GM12878 (cell line): ENCODE data around the gene HSF5. TPM values are rescaled to one million over a fixed set of nuclear protein-coding genes. Genes with fewer than 3 reads are reported as not detected.

ENCODE experiments used
- ATAC-seq: fragments of 200-7000 bp; cut with Tn5 transposase; 3 replicates; pipeline ENCODE4 v1.9.1; 2020; ENCODE audit warnings: mild to moderate bottlenecking, moderate library complexity
- BruUV-seq: library from RNA; stranded (reverse); fragments of 400-500 nt; replicated peaks from 2 replicates; lab custom pipeline; 2021; lab: Mats Ljungman, UMichigan
- CTCF ChIA-PET: fragments of 300-600 bp; sonication (Branson Sonifier 250); formaldehyde crosslinking; extraction: SDS; loops from one replicate; lab custom pipeline; 2021; ENCODE audit warnings: inconsistent platforms; lab: Yijun Ruan, JAX
- POLR2A ChIA-PET: fragments of 350-600 bp; formaldehyde crosslinking; extraction: SDS; loops from one replicate; lab custom pipeline; 2021; ENCODE audit warnings: inconsistent platforms; lab: Charles Lee
- RAD21 ChIA-PET: fragments of 300-600 bp; sonication (Branson Sonifier 250); formaldehyde crosslinking; loops from one replicate; lab custom pipeline; 2023; ENCODE audit warnings: antibody characterized with exemption; ENCODE audit not compliant: unreplicated experiment; lab: Charles Lee
- SMC1A ChIA-PET: fragments of 300-600 bp; sonication (Branson Sonifier 250); formaldehyde crosslinking; loops from one replicate; lab custom pipeline; 2023; ENCODE audit not compliant: unreplicated experiment, uncharacterized antibody; lab: Charles Lee
- DNase-seq: peaks from one replicate; pipeline ENCODE4 v3.0.0-alpha.2; 2011; ENCODE audit warnings: low read depth, low spot score
- FAIRE-seq: peaks from 3 replicates; lab custom pipeline; 2011; peaks lifted over from hg19 to GRCh38; lab: Jason Lieb, UNC
- H2AFZ ChIP-seq: 2 replicates; pipeline ENCODE4 v1.6.0; 2011; ENCODE audit warnings: low read depth, low read length, control low read depth; ENCODE audit not compliant: control insufficient read depth
- H3K27ac ChIP-seq: 2 replicates; pipeline ENCODE4 v1.5.1; 2011; ENCODE audit warnings: control low read depth; ENCODE audit not compliant: control insufficient read depth, insufficient read depth
- H3K27me3 ChIP-seq, 2 experiments: replicated peaks in 1 of 2; 2 replicates each; pipeline versions ENCODE4 v1.6.0 to v1.6.1; 2011; ENCODE audit warnings: low read length in 1 of 2; ENCODE audit not compliant: control insufficient read depth in 2 of 2, insufficient read depth in 2 of 2
- H3K36me3 ChIP-seq, 2 experiments: 2 replicates each; pipeline ENCODE4 v1.5.1; 2011; ENCODE audit warnings: low read length in 1 of 2; ENCODE audit not compliant: control insufficient read depth in 2 of 2, insufficient read depth in 2 of 2
- H3K4me1 ChIP-seq: 2 replicates; pipeline ENCODE4 v1.6.1; 2011; ENCODE audit warnings: mild to moderate bottlenecking, low read length, moderate library complexity, mixed read lengths; ENCODE audit not compliant: control insufficient read depth, insufficient read depth
- H3K4me2 ChIP-seq: 2 replicates; pipeline ENCODE4 v1.6.0; 2011; ENCODE audit warnings: control low read depth; ENCODE audit not compliant: control insufficient read depth, insufficient read depth
- H3K4me3 ChIP-seq: fragments of 200-600 bp; sonication (generic); 2 replicates; pipeline ENCODE4 v1.5.1; 2016
- H3K79me2 ChIP-seq: 2 replicates; pipeline ENCODE4 v1.6.0; 2011; ENCODE audit warnings: low read length; ENCODE audit not compliant: control insufficient read depth, insufficient read depth
- H3K9ac ChIP-seq: 2 replicates; pipeline ENCODE4 v1.8.0; 2011; ENCODE audit warnings: low read length, control low read depth, mixed read lengths; ENCODE audit not compliant: control insufficient read depth, insufficient read depth
- H3K9me3 ChIP-seq: replicated peaks from 3 replicates; pipeline ENCODE4 v1.5.1; 2011; ENCODE audit warnings: mild to moderate bottlenecking, low read length; ENCODE audit not compliant: control insufficient read depth, insufficient read depth
- H4K20me1 ChIP-seq: 2 replicates; pipeline ENCODE4 v1.6.0; 2011; ENCODE audit not compliant: control insufficient read depth, insufficient read depth
- ATF7 ChIP-seq: fragments of 450-650 bp; IDR thresholded peaks from 2 replicates; pipeline ENCODE4 v1.6.1; 2016; ENCODE audit warnings: low read depth, mild to moderate bottlenecking
- BHLHE40 ChIP-seq, 2 experiments: fragments of 450-650 bp in 1 of 2; IDR thresholded peaks; 2 replicates each; pipeline ENCODE4 v1.6.1; 2011 to 2017; ENCODE audit warnings: low read depth in 2 of 2, borderline replicate concordance in 1 of 2, improper control_type of control experiment in 1 of 2, low read length in 1 of 2, mild to moderate bottlenecking in 1 of 2
- CBX3 ChIP-seq: fragments of 200-600 bp; sonication (generic); IDR thresholded peaks from 2 replicates; pipeline ENCODE4 v1.6.1; 2016; ENCODE audit warnings: low read depth, borderline replicate concordance
- CREB1 ChIP-seq: IDR thresholded peaks from 2 replicates; pipeline ENCODE4 v1.6.1; 2012; ENCODE audit warnings: low read depth, mild to moderate bottlenecking, inconsistent platforms
- MEF2B ChIP-seq: fragments of 450-650 bp; IDR thresholded peaks from 2 replicates; pipeline ENCODE4 v1.6.1; 2018; ENCODE audit warnings: mild to moderate bottlenecking, moderate library complexity; ENCODE audit not compliant: partially characterized antibody, poor library complexity, severe bottlenecking
- MTA3 ChIP-seq: IDR thresholded peaks from 2 replicates; pipeline ENCODE4 v1.6.1; 2012; ENCODE audit warnings: low read length, inconsistent platforms, borderline replicate concordance
- WGBS: methylation state at CpG from one replicate; pipeline ENCODE4 v1.1.6; 2016; ENCODE audit warnings: low lambda C conversion rate; ENCODE audit not compliant: insufficient replicate concordance, insufficient coverage; ENCODE audit errors: missing lambda C conversion rate; 5-methylcytosine and 5-hydroxymethylcytosine counted together
- in situ Hi-C: fragments of 300-500 bp; cut with MboI; formaldehyde crosslinking; loops from 9 replicates; pipeline ENCODE4 v1.14.3; 2018; ENCODE audit warnings: mixed read lengths
- intact Hi-C: fragments of 100-400 bp; cut with micrococcal nuclease; formaldehyde crosslinking; loops from one replicate; pipeline ENCODE4 v1.14.2; 2022; ENCODE audit not compliant: unreplicated experiment
- polyA plus RNA-seq, 11 experiments: library from polyadenylated mRNA; depleted of rRNA in 4 of 11; unstranded in 6 of 11; stranded (reverse) in 5 of 11; fragments of >200 nt; fragmentation: Nextera tagmentation in 4 of 11; fragmentation: Illumina TruSeq in 1 of 11; extraction: Ambion mirVana in 4 of 11; extraction: Trizol in 1 of 11; gene quantifications; 1 replicate in 1 of 11; 2 replicates in 10 of 11; pipeline versions ENCODE4 v1.2.1 to v1.2.3, GENCODE V29; 2011 to 2016; ENCODE audit warnings: inconsistent platforms in 2 of 11, missing spikeins in 2 of 11, low read depth in 1 of 11
- total RNA-seq, 4 experiments: library from RNA; depleted of rRNA in 3 of 4; stranded (reverse); fragments of >200 nt in 3 of 4; fragmentation: Illumina TruSeq in 1 of 4; extraction: Trizol in 1 of 4; gene quantifications; 2 replicates each; pipeline versions ENCODE4 v1.2.1 to v1.2.3, GENCODE V29; 2013 to 2021
- TF ChIP-seq, protein P1 (sequence below): fragments of 450-650 bp; IDR thresholded peaks from 2 replicates; pipeline ENCODE4 v1.6.1; 2017; ENCODE audit warnings: mild to moderate bottlenecking, low read depth, inconsistent platforms; ENCODE audit not compliant: poor library complexity, severe bottlenecking
- TF ChIP-seq, protein P2 (sequence below): fragments of 450-650 bp; IDR thresholded peaks from 2 replicates; pipeline ENCODE4 v1.6.1; 2017; ENCODE audit warnings: low read depth, mild to moderate bottlenecking, moderate library complexity

Gene HSF5
- total and polyA plus RNA-seq, 10 of the 15 experiments (the other 5 are each of a cell fraction or from before 2014, with no cell fraction given) = 0.02 to 0.18 (median 0.06) TPM; not detected in 4

DNA sequence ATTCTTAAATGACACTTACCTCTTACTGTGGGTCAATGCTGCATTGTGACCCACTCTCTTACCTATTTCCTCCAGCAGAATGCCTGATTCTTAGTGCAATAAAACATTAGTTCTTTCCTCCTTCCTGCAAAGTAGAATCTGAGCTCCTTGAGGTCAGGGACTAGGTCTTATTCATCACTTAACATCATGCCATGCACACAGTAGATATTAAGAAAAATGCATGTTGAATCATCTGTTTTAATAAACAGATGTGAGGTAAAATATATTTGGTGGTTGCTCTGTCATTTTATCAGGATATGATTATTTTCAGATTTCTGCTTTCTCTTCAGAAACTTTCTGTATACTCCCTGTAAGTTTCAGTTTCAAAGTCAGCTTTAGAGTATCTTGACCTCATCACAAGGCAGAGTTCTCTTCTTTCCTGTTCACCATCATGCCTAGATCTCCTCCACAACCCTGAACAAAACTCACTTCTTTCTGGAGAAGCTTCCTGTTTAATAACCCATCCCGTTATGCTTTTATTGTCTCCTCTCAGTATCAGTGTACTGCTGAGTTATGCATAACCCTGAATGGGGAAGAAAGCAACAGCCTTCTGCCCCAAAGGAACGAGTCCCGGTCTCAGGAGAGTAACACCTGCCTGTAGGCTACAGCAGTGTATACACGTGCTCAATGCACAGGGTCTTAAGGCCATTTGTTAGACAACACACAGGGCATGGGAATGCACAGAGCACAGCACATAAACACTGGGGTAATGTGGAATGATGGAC lies 105.9 kb downstream of the HSF5 start:
- Histone ChIP-seq H3K9me3 (no peaks in the 10 kb centered on the region), H4K20me1 (no peaks in the 10 kb centered on the region), H3K36me3 (no peaks in the 10 kb centered on the region; a peak in 2 of 4 replicates), H3K9ac (no peak overlapping the region), H3K27me3 (no peaks in the 10 kb centered on the region), H3K79me2 (peaks cover 4% of the 10 kb centered on the region), H3K4me2 (peak overlapping the region; percentile 53), H3K4me3 (no peak overlapping the region; the same call in 1 of the 2 replicates), H3K27ac (peak overlapping the region; percentile 42; the same call in 1 of the 2 replicates), H3K4me1 (peaks cover 19% of the 10 kb centered on the region), H2AFZ (peak overlapping the region; percentile 65)
- WGBS = 1% methylated on average over 4 of the region's 4 CpGs
- no TSS peak for BruUV-seq
- POLR2A ChIA-PET = interaction anchor here (0.5 to 5.9 kb wide), 11 partner anchors 9 to 1125 kb away, joined by 3 to 29 read pairs (median 4); partner anchors contain the start of genes RNF43 and SUPT4H1
- RAD21 ChIA-PET = interaction anchor here (0.7 to 8.4 kb wide), 8 partner anchors 10 to 40 kb away, joined by 3 to 70 read pairs (median 3); partner anchors contain the start of genes RNF43 and SUPT4H1
- FAIRE-seq (no peak), ATAC-seq (peak; percentile 90), DNase-seq (peak; percentile 44)
- TF ChIP-seq MTA3 = no peak
- TF ChIP-seq ATF7 = peak; percentile 49
- TF ChIP-seq CBX3 = no peak
- peak; percentile 52 to 80; a peak in 3 of 4 replicates for TF ChIP-seq BHLHE40 (IDR thresholded peaks at IDR 0.05; ENCODE audit: borderline replicate concordance in 1 of 2, low read depth in 2 of 2, low read length in 1 of 2)
- TF ChIP-seq, protein P1, sequence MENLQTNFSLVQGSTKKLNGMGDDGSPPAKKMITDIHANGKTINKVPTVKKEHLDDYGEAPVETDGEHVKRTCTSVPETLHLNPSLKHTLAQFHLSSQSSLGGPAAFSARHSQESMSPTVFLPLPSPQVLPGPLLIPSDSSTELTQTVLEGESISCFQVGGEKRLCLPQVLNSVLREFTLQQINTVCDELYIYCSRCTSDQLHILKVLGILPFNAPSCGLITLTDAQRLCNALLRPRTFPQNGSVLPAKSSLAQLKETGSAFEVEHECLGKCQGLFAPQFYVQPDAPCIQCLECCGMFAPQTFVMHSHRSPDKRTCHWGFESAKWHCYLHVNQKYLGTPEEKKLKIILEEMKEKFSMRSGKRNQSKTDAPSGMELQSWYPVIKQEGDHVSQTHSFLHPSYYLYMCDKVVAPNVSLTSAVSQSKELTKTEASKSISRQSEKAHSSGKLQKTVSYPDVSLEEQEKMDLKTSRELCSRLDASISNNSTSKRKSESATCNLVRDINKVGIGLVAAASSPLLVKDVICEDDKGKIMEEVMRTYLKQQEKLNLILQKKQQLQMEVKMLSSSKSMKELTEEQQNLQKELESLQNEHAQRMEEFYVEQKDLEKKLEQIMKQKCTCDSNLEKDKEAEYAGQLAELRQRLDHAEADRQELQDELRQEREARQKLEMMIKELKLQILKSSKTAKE = no peak
- TF ChIP-seq MEF2B = peak; percentile 73
- 0 out of 2 replicates have a peak, but pooled peaks have one; percentile 11 for TF ChIP-seq CREB1
- TF ChIP-seq, protein P2, sequence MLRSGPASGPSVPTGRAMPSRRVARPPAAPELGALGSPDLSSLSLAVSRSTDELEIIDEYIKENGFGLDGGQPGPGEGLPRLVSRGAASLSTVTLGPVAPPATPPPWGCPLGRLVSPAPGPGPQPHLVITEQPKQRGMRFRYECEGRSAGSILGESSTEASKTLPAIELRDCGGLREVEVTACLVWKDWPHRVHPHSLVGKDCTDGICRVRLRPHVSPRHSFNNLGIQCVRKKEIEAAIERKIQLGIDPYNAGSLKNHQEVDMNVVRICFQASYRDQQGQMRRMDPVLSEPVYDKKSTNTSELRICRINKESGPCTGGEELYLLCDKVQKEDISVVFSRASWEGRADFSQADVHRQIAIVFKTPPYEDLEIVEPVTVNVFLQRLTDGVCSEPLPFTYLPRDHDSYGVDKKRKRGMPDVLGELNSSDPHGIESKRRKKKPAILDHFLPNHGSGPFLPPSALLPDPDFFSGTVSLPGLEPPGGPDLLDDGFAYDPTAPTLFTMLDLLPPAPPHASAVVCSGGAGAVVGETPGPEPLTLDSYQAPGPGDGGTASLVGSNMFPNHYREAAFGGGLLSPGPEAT = peak; percentile 31; the same call in 1 of the 2 replicates
- SMC1A ChIA-PET = interaction anchor here (0.6 to 7.5 kb wide), 17 partner anchors 11 to 146 kb away, joined by 3 to 74 read pairs (median 4); partner anchors contain the start of genes RNF43 and SUPT4H1
- in situ Hi-C loops (no loop called here), intact Hi-C loops (loop anchor here (2.0 kb wide), 1 partner anchor 33 kb away; no protein-coding TSS in a partner anchor)
- CTCF ChIA-PET = interaction anchor here (0.8 to 3.6 kb wide), 10 partner anchors 13 to 77 kb away, joined by 3 to 17 read pairs (median 4); partner anchors contain the start of genes RNF43 and SUPT4H1
